ENCODE results near the gene CRADD.

CRADD gene

GRCh38 chr12:93740751-93741150 lies 63.6 kb downstream of the CRADD start:
- in situ Hi-C loops (cut with HindIII; ENCODE audit: low sequenced_read_pairs): loop anchor here (25.0 kb wide), 1 partner anchor 347 kb away; no protein-coding TSS in a partner anchor
- TF ChIP-seq CTCF (IDR thresholded peaks at IDR 0.05; ENCODE audit: low read depth, low read length, missing control alignments): no peak
- DNase-seq (ENCODE audit: low read depth): no peak
- H3K4me3 ChIP-seq (ENCODE audit: low read depth, low read length): no peak overlapping the region

GRCh38 chr12:93741659-93742109 lies 64.5 kb downstream of the CRADD start:
- H3K4me3 ChIP-seq (ENCODE audit: low read depth, low read length): peak overlapping the region; percentile 55
- DNase-seq (ENCODE audit: low read depth): no peak
- in situ Hi-C loops (cut with HindIII; ENCODE audit: low sequenced_read_pairs): loop anchor here (25.0 kb wide), 1 partner anchor 346 kb away; no protein-coding TSS in a partner anchor
- no peak for TF ChIP-seq CTCF (IDR thresholded peaks at IDR 0.05; ENCODE audit: low read depth, low read length, missing control alignments)

GRCh38 chr12:93742110-93742934 lies 65.1 kb downstream of the CRADD start:
- peak; percentile 41 for DNase-seq (ENCODE audit: low read depth)
- in situ Hi-C loops (cut with HindIII; ENCODE audit: low sequenced_read_pairs): loop anchor here (25.0 kb wide), 1 partner anchor 345 kb away; no protein-coding TSS in a partner anchor
- peak; percentile 45 for TF ChIP-seq CTCF (IDR thresholded peaks at IDR 0.05; ENCODE audit: low read depth, low read length, missing control alignments)
- peak overlapping the region; percentile 55 for H3K4me3 ChIP-seq (ENCODE audit: low read depth, low read length)

GRCh38 chr12:93743229-93743998 lies 66.2 kb downstream of the CRADD start:
- in situ Hi-C loops (cut with HindIII; ENCODE audit: low sequenced_read_pairs): loop anchor here (25.0 kb wide), 1 partner anchor 344 kb away; no protein-coding TSS in a partner anchor
- no peak for DNase-seq (ENCODE audit: low read depth)
- no peak overlapping the region for H3K4me3 ChIP-seq (ENCODE audit: low read depth, low read length)
- no peak for TF ChIP-seq CTCF (IDR thresholded peaks at IDR 0.05; ENCODE audit: low read depth, low read length, missing control alignments)

- TF ChIP-seq CTCF (IDR thresholded peaks at IDR 0.05; ENCODE audit: low read depth, low read length, missing control alignments): no peak
- in situ Hi-C loops (cut with HindIII; ENCODE audit: low sequenced_read_pairs): loop anchor here (25.0 kb wide), 1 partner anchor 343 kb away; no protein-coding TSS in a partner anchor
- no peak for DNase-seq (ENCODE audit: low read depth)
- no peak overlapping the region for H3K4me3 ChIP-seq (ENCODE audit: low read depth, low read length)
These were observed 67.0 kb downstream of the CRADD start for GRCh38 chr12:93743999-93744689.

GRCh38 chr12:93745286-93745685 lies 68.1 kb downstream of the CRADD start:
- DNase-seq (ENCODE audit: low read depth): no peak
- TF ChIP-seq CTCF (IDR thresholded peaks at IDR 0.05; ENCODE audit: low read depth, low read length, missing control alignments): no peak
- no peak overlapping the region for H3K4me3 ChIP-seq (ENCODE audit: low read depth, low read length)
- in situ Hi-C loops (cut with HindIII; ENCODE audit: low sequenced_read_pairs): loop anchor here (25.0 kb wide), 1 partner anchor 342 kb away; no protein-coding TSS in a partner anchor

All from astrocyte of the cerebellum (primary cell).